GM23338 (cell line): ENCODE data around the gene CACUL1.

Experiments used
- CTCF ChIP-seq, 2 experiments: fragments of 200-600 bp in 1 of 2; sonication (generic) in 1 of 2; conservative IDR thresholded peaks; 2 replicates each; pipeline versions ENCODE4 v1.5.1 to v1.6.1; 2016 to 2017; ENCODE audit warnings: antibody characterized with exemption in 2 of 2, low read depth in 2 of 2, mild to moderate bottlenecking in 2 of 2, moderate library complexity in 1 of 2
- JUNB ChIP-seq: IDR thresholded peaks from one replicate; pipeline ENCODE4 v1.6.1; 2016; ENCODE audit warnings: antibody characterized with exemption; ENCODE audit not compliant: unreplicated experiment
- POLR2AphosphoS5 ChIP-seq: IDR thresholded peaks from 2 replicates; pipeline ENCODE4 v1.6.1; 2016; ENCODE audit warnings: antibody characterized with exemption, low read depth
- TF ChIP-seq, protein P1 (sequence below): IDR thresholded peaks from one replicate; pipeline ENCODE4 v1.6.1; 2018; ENCODE audit warnings: antibody characterized with exemption; ENCODE audit not compliant: unreplicated experiment

- TF ChIP-seq JUNB (no peak), CTCF (conservative IDR thresholded peaks at IDR 0.05; ENCODE audit: low read depth in 2 of 2) (no peak), POLR2AphosphoS5 (no peak)
- TF ChIP-seq, protein P1, sequence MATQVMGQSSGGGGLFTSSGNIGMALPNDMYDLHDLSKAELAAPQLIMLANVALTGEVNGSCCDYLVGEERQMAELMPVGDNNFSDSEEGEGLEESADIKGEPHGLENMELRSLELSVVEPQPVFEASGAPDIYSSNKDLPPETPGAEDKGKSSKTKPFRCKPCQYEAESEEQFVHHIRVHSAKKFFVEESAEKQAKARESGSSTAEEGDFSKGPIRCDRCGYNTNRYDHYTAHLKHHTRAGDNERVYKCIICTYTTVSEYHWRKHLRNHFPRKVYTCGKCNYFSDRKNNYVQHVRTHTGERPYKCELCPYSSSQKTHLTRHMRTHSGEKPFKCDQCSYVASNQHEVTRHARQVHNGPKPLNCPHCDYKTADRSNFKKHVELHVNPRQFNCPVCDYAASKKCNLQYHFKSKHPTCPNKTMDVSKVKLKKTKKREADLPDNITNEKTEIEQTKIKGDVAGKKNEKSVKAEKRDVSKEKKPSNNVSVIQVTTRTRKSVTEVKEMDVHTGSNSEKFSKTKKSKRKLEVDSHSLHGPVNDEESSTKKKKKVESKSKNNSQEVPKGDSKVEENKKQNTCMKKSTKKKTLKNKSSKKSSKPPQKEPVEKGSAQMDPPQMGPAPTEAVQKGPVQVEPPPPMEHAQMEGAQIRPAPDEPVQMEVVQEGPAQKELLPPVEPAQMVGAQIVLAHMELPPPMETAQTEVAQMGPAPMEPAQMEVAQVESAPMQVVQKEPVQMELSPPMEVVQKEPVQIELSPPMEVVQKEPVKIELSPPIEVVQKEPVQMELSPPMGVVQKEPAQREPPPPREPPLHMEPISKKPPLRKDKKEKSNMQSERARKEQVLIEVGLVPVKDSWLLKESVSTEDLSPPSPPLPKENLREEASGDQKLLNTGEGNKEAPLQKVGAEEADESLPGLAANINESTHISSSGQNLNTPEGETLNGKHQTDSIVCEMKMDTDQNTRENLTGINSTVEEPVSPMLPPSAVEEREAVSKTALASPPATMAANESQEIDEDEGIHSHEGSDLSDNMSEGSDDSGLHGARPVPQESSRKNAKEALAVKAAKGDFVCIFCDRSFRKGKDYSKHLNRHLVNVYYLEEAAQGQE = no peak
Observed at GRCh38 chr10:118680197-118680596, 74.6 kb downstream of the CACUL1 start.
